Mesenchymal stem cell (in vitro differentiated cells and primary cell): Measurements from ENCODE around the gene BET1.

Source experiments
- DNase-seq: peaks from one replicate; pipeline ENCODE4 v3.0.0-alpha.2; 2013
- H2AFZ ChIP-seq: one replicate; pipeline ENCODE4 v1.6.1; 2013; ENCODE audit warnings: low read depth, mild to moderate bottlenecking, control low read depth, inconsistent platforms, low read length, moderate library complexity
- H2AK5ac ChIP-seq: 2 replicates; pipeline ENCODE4 v1.6.1; 2013; ENCODE audit warnings: low read length, moderate library complexity, mild to moderate bottlenecking, inconsistent platforms; ENCODE audit not compliant: severe bottlenecking
- H2BK120ac ChIP-seq: one replicate; pipeline ENCODE4 v1.6.1; 2013; ENCODE audit warnings: low read depth, mild to moderate bottlenecking, inconsistent platforms, low read length, moderate library complexity
- H2BK12ac ChIP-seq, 2 experiments: one replicate each; pipeline ENCODE4 v1.6.1; 2013; ENCODE audit warnings: inconsistent platforms in 2 of 2, low read length in 2 of 2, mild to moderate bottlenecking in 2 of 2, moderate library complexity in 2 of 2, control low read depth in 1 of 2
- H2BK15ac ChIP-seq: one replicate; pipeline ENCODE4 v1.6.1; 2013; ENCODE audit warnings: mild to moderate bottlenecking, low read depth, inconsistent platforms; ENCODE audit not compliant: poor library complexity, severe bottlenecking
- H2BK5ac ChIP-seq: 2 replicates; pipeline ENCODE4 v1.6.1; 2013; ENCODE audit warnings: low read depth, mild to moderate bottlenecking, low read length, control low read depth, inconsistent platforms; ENCODE audit not compliant: poor library complexity, severe bottlenecking
- H3K14ac ChIP-seq, 2 experiments: one replicate each; pipeline ENCODE4 v1.6.1; 2013; ENCODE audit warnings: inconsistent platforms in 2 of 2, low read length in 2 of 2, control low read depth in 1 of 2, mild to moderate bottlenecking in 1 of 2, moderate library complexity in 1 of 2
- H3K18ac ChIP-seq, 2 experiments: one replicate each; pipeline ENCODE4 v1.6.1; 2013; ENCODE audit warnings: inconsistent platforms in 2 of 2, low read length in 2 of 2, control low read depth in 1 of 2, low read depth in 1 of 2, mild to moderate bottlenecking in 1 of 2
- H3K23ac ChIP-seq, 2 experiments: one replicate each; pipeline ENCODE4 v1.6.1; 2013; ENCODE audit warnings: inconsistent platforms in 2 of 2, low read length in 2 of 2, mild to moderate bottlenecking in 2 of 2, moderate library complexity in 2 of 2, control low read depth in 1 of 2
- H3K27ac ChIP-seq: 2 replicates; pipeline ENCODE4 v1.5.1; 2013; ENCODE audit warnings: mild to moderate bottlenecking, moderate library complexity, low read length, control low read depth, inconsistent platforms; ENCODE audit not compliant: poor library complexity, severe bottlenecking
- H3K27me3 ChIP-seq, 2 experiments: 2 replicates each; pipeline versions ENCODE4 v1.6.1 to v1.7.0; 2013; ENCODE audit warnings: low read length in 2 of 2, mild to moderate bottlenecking in 2 of 2, moderate library complexity in 2 of 2, control low read depth in 1 of 2, inconsistent platforms in 1 of 2; ENCODE audit not compliant: control insufficient read depth in 1 of 2, insufficient read depth in 1 of 2
- H3K36me3 ChIP-seq, 2 experiments: 2 replicates each; pipeline versions ENCODE4 v1.6.1 to v1.7.0; 2013; ENCODE audit warnings: low read length in 2 of 2, control low read depth in 1 of 2, inconsistent platforms in 1 of 2, low read depth in 1 of 2, mild to moderate bottlenecking in 1 of 2; ENCODE audit not compliant: insufficient read depth in 2 of 2, control insufficient read depth in 1 of 2
- H3K4ac ChIP-seq, 2 experiments: one replicate each; pipeline ENCODE4 v1.6.1; 2013; ENCODE audit warnings: inconsistent platforms in 2 of 2, low read length in 2 of 2, mild to moderate bottlenecking in 2 of 2, moderate library complexity in 2 of 2, control low read depth in 1 of 2, low read depth in 1 of 2
- H3K4me1 ChIP-seq: 2 replicates; pipeline ENCODE4 v1.6.1; 2013; ENCODE audit warnings: low read depth, low read length, control low read depth; ENCODE audit not compliant: control insufficient read depth, insufficient read depth
- H3K4me2 ChIP-seq: 2 replicates; pipeline ENCODE4 v1.6.1; 2013; ENCODE audit warnings: low read length, mild to moderate bottlenecking, inconsistent platforms; ENCODE audit not compliant: poor library complexity, severe bottlenecking
- H3K4me3 ChIP-seq, 2 experiments: 2 replicates each; pipeline versions ENCODE4 v1.5.1 to v1.7.0; 2013; ENCODE audit warnings: low read length in 2 of 2, mild to moderate bottlenecking in 2 of 2, control low read depth in 1 of 2, low read depth in 1 of 2; ENCODE audit not compliant: insufficient read depth in 1 of 2
- H3K79me1 ChIP-seq: replicated peaks from 2 replicates; pipeline ENCODE4 v1.6.1; 2013; ENCODE audit warnings: mild to moderate bottlenecking, control low read depth, low read length, inconsistent platforms; ENCODE audit not compliant: poor library complexity, severe bottlenecking
- H3K9ac ChIP-seq: 2 replicates; pipeline ENCODE4 v1.7.0; 2013; ENCODE audit warnings: mild to moderate bottlenecking, low read length, moderate library complexity
- H3K9me3 ChIP-seq: 2 replicates; pipeline ENCODE4 v1.7.0; 2013; ENCODE audit warnings: mild to moderate bottlenecking, low read length; ENCODE audit not compliant: control insufficient read depth
- H4K8ac ChIP-seq: one replicate; pipeline ENCODE4 v1.6.1; 2013; ENCODE audit warnings: inconsistent platforms, mild to moderate bottlenecking, low read length, moderate library complexity
- H4K91ac ChIP-seq: one replicate; pipeline ENCODE4 v1.6.1; 2013; ENCODE audit warnings: mild to moderate bottlenecking, low read length, inconsistent platforms
- WGBS: methylation state at CpG from one replicate; pipeline ENCODE4 v1.1.7; 2013; ENCODE audit warnings: mixed read lengths; 5-methylcytosine and 5-hydroxymethylcytosine counted together

The BET1 gene

GRCh38 chr7:94044806-94045205, 40.7 kb upstream of the BET1 start:
- Histone ChIP-seq H3K14ac (no peak overlapping the region), H4K91ac (no peak overlapping the region), H3K4ac (no peak overlapping the region), H3K9me3 (no peaks in the 10 kb centered on the region), H2BK15ac (no peak overlapping the region), H3K36me3 (no peaks in the 10 kb centered on the region), H2BK5ac (no peak overlapping the region), H2AK5ac (no peak overlapping the region), H2BK120ac (no peak overlapping the region), H3K27me3 (no peaks in the 10 kb centered on the region), H3K9ac (no peak overlapping the region), H3K4me1 (no peaks in the 10 kb centered on the region), H4K8ac (no peak overlapping the region), H3K27ac (no peak overlapping the region), H3K4me2 (no peak overlapping the region), H3K4me3 (no peak overlapping the region), H3K23ac (no peak overlapping the region), H3K18ac (no peak overlapping the region), H2BK12ac (no peak overlapping the region), H2AFZ (no peak overlapping the region), H3K79me1 (no peaks in the 10 kb centered on the region)
- DNase-seq, result no peak

DNA sequence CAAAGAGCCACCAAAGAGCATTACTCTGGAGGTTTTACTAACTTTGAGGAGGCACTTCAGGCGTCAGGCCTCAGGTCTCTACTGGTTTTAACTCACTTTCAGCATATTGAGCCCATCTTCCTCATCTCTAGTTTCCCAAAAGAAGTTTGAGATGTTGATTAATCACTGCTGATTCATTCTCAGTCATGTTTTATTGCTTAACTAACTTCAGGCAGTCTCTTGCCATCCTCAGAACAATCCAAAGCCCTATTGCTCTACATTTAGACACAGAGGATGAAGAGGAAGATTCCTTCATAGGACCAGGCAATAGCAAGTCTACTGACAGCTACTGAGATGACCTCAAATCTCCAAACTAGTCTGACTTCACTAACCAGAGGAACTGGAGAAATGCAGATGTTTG, 39.1 kb upstream of the BET1 start:
- H3K4ac ChIP-seq, result no peak overlapping the region
- no peak overlapping the region for H4K8ac ChIP-seq
- no peak overlapping the region for H2BK120ac ChIP-seq
- no peak overlapping the region for H2AFZ ChIP-seq
- no peaks in the 10 kb centered on the region for H3K36me3 ChIP-seq
- peaks cover 0 to 3% of the 10 kb centered on the region in 2 experiments for H3K27me3 ChIP-seq
- no peaks in the 10 kb centered on the region for H3K4me1 ChIP-seq
- H3K79me1 ChIP-seq, result no peaks in the 10 kb centered on the region
- no peak overlapping the region for H3K23ac ChIP-seq
- H2AK5ac ChIP-seq, result no peak overlapping the region
- H3K9me3 ChIP-seq, result no peaks in the 10 kb centered on the region
- no peak overlapping the region for H3K14ac ChIP-seq
- H2BK15ac ChIP-seq, result no peak overlapping the region
- 43% methylated on average over 1 of the region's 1 CpG for WGBS
- H3K4me2 ChIP-seq, result no peak overlapping the region
- DNase-seq, result peak; percentile 45
- H3K9ac ChIP-seq, result no peak overlapping the region
- no peak overlapping the region for H3K4me3 ChIP-seq
- H2BK5ac ChIP-seq, result no peak overlapping the region
- no peak overlapping the region for H3K27ac ChIP-seq
- H4K91ac ChIP-seq, result no peak overlapping the region
- H3K18ac ChIP-seq, result no peak overlapping the region
- H2BK12ac ChIP-seq, result no peak overlapping the region

- Histone ChIP-seq H3K4me1 (no peaks in the 10 kb centered on the region), H3K4ac (no peak overlapping the region), H3K27me3 (peaks cover 0 to 4% of the 10 kb centered on the region in 2 experiments), H3K36me3 (no peaks in the 10 kb centered on the region), H2BK120ac (no peak overlapping the region), H2BK15ac (no peak overlapping the region), H3K4me3 (no peak overlapping the region), H2BK5ac (no peak overlapping the region), H3K27ac (no peak overlapping the region), H2BK12ac (no peak overlapping the region), H3K14ac (no peak overlapping the region), H4K8ac (no peak overlapping the region), H2AFZ (no peak overlapping the region), H3K9me3 (no peaks in the 10 kb centered on the region), H3K23ac (no peak overlapping the region), H3K79me1 (no peaks in the 10 kb centered on the region), H2AK5ac (no peak overlapping the region), H3K9ac (no peak overlapping the region), H3K4me2 (no peak overlapping the region), H3K18ac (no peak overlapping the region), H4K91ac (no peak overlapping the region)
- WGBS, result 92% methylated on average over 3 of the region's 3 CpGs
- no peak for DNase-seq
Observed at GRCh38 chr7:94042381-94042780, 38.2 kb upstream of the BET1 start.

GRCh38 chr7:94041529-94041928, 37.4 kb upstream of the BET1 start:
- peak; percentile 53 for DNase-seq
- no peaks in the 10 kb centered on the region for H3K9me3 ChIP-seq
- no peak overlapping the region for H2BK12ac ChIP-seq
- no peak overlapping the region for H4K8ac ChIP-seq
- H4K91ac ChIP-seq, result no peak overlapping the region
- H2AFZ ChIP-seq, result no peak overlapping the region
- no peaks in the 10 kb centered on the region for H3K36me3 ChIP-seq
- H2BK5ac ChIP-seq, result no peak overlapping the region
- no peak overlapping the region for H2AK5ac ChIP-seq
- H3K4me2 ChIP-seq, result no peak overlapping the region
- no peak overlapping the region for H3K4me3 ChIP-seq
- H3K4me1 ChIP-seq, result no peaks in the 10 kb centered on the region
- no peak overlapping the region for H3K9ac ChIP-seq
- no peak overlapping the region for H3K27ac ChIP-seq
- H3K4ac ChIP-seq, result no peak overlapping the region
- H3K79me1 ChIP-seq, result no peaks in the 10 kb centered on the region
- H2BK15ac ChIP-seq, result no peak overlapping the region
- H3K14ac ChIP-seq, result no peak overlapping the region
- peaks cover 0 to 6% of the 10 kb centered on the region in 2 experiments for H3K27me3 ChIP-seq
- H3K23ac ChIP-seq, result no peak overlapping the region
- H2BK120ac ChIP-seq, result no peak overlapping the region
- H3K18ac ChIP-seq, result no peak overlapping the region
